Stimulated activated CD8-positive, alpha-beta memory T cell treated with anti-CD3 and anti-CD28 coated beads, Interleukin-12 subunit alpha, Interleukin-12 subunit beta, amount 100 ng/mL, for 1 hour (primary cell): Measurements from ENCODE around the gene GRIK1.

Source experiments
- DNase-seq: peaks from one replicate; pipeline ENCODE4 v3.0.0-alpha.2; 2020; ENCODE audit warnings: low read depth

The GRIK1 gene

GRCh38 chr21:29529139-29529538, 410.7 kb downstream of the GRIK1 start:
- DNase-seq = no peak

GRCh38 chr21:29526545-29526944, 413.3 kb downstream of the GRIK1 start:
- no peak for DNase-seq

GRCh38 chr21:29524055-29524454, 415.7 kb downstream of the GRIK1 start:
- no peak for DNase-seq

- no peak for DNase-seq
Observed at GRCh38 chr21:29523646-29524045, 416.1 kb downstream of the GRIK1 start.

GRCh38 chr21:29521872-29522271, 417.9 kb downstream of the GRIK1 start:
- DNase-seq = no peak

GRCh38 chr21:29520171-29520570, 419.6 kb downstream of the GRIK1 start:
- no peak for DNase-seq

- no peak for DNase-seq
Observed at GRCh38 chr21:29514652-29515247, 425.0 kb downstream of the GRIK1 start.

- no peak for DNase-seq
Observed at GRCh38 chr21:29513535-29513934, 426.3 kb downstream of the GRIK1 start.

- no peak for DNase-seq
Observed at GRCh38 chr21:29511096-29511495, 428.7 kb downstream of the GRIK1 start.

- no peak for DNase-seq
Observed at GRCh38 chr21:29509121-29509520, 430.7 kb downstream of the GRIK1 start.

GRCh38 chr21:29508301-29508700, 431.5 kb downstream of the GRIK1 start:
- no peak for DNase-seq

GRCh38 chr21:29506947-29507346, 432.8 kb downstream of the GRIK1 start:
- no peak for DNase-seq

- no peak for DNase-seq
Observed at GRCh38 chr21:29506214-29506613, 433.6 kb downstream of the GRIK1 start.

- DNase-seq = no peak
Observed at GRCh38 chr21:29504751-29505321, 435.0 kb downstream of the GRIK1 start.

GRCh38 chr21:29501451-29501850, 438.3 kb downstream of the GRIK1 start:
- DNase-seq = no peak

GRCh38 chr21:29499734-29500343, 440.0 kb downstream of the GRIK1 start:
- no peak for DNase-seq

GRCh38 chr21:29499229-29499628, 440.6 kb downstream of the GRIK1 start:
- no peak for DNase-seq

- DNase-seq = no peak
Observed at GRCh38 chr21:29496337-29496736, 443.5 kb downstream of the GRIK1 start.

GRCh38 chr21:29490016-29490415, 449.8 kb downstream of the GRIK1 start:
- DNase-seq = no peak

- DNase-seq = no peak
Observed at GRCh38 chr21:29487154-29487553, 452.6 kb downstream of the GRIK1 start.
